ENCODE measurements around the gene TCF25. TPM values are rescaled to one million over a fixed set of nuclear protein-coding genes. Genes with fewer than 3 reads are reported as not detected.
"Not testable (repeated sequence)": the region's sequence is repeated elsewhere in the genome, so short reads cannot be mapped to it uniquely, and the experiment has no call there.

The TCF25 gene
- total RNA-seq, 4 donors from 2014 or later: 68.9 to 110 (median 85.7) TPM

- intact Hi-C loops (cut with DNase I; ENCODE audit: low total_unique reads): no loop called here
- H3K27ac ChIP-seq: no peak overlapping the region
- H3K4me3 ChIP-seq: no peak overlapping the region
- ATAC-seq (no peak), DNase-seq (no peak)
- no peaks in the 10 kb centered on the region for H3K4me1 ChIP-seq
- H3K36me3 ChIP-seq: peaks cover 0 to 5% of the 10 kb centered on the region in 2 donors
- TF ChIP-seq CTCF (IDR thresholded peaks at IDR 0.05 in 4 of 5, conservative IDR thresholded peaks at IDR 0.05 in 1 of 5) (no peak), POLR2A (IDR thresholded peaks at IDR 0.05) (no peak)
- H3K27me3 ChIP-seq: peaks cover 0 to under 1% (median 0%) of the 10 kb centered on the region in 3 donors
- H3K9me3 ChIP-seq: no peaks in the 10 kb centered on the region
- in situ Hi-C loops (cut with MboI; ENCODE audit: low sequenced_read_pairs in 4 of 4): no loop called here
These were observed 38.8 kb downstream of the TCF25 start for GRCh38 chr16:89912143-89912542.

GRCh38 chr16:89912627-89913026 is 39.2 kb downstream of the TCF25 start:
- H3K4me3 ChIP-seq: no peak overlapping the region
- TF ChIP-seq POLR2A (IDR thresholded peaks at IDR 0.05) (no peak), CTCF (IDR thresholded peaks at IDR 0.05 in 4 of 5, conservative IDR thresholded peaks at IDR 0.05 in 1 of 5) (no peak)
- DNase-seq: no peak
- peaks cover 0 to 5% (median 0%) of the 10 kb centered on the region in 3 donors for H3K27me3 ChIP-seq
- H3K36me3 ChIP-seq: peaks cover 0 to 5% of the 10 kb centered on the region in 2 donors
- intact Hi-C loops (cut with DNase I; ENCODE audit: low total_unique reads): no loop called here
- no peaks in the 10 kb centered on the region for H3K9me3 ChIP-seq
- peaks cover 0 to under 1% of the 10 kb centered on the region in 2 donors for H3K4me1 ChIP-seq
- no peak for ATAC-seq
- in situ Hi-C loops (cut with MboI; ENCODE audit: low sequenced_read_pairs in 4 of 4): no loop called here
- no peak overlapping the region for H3K27ac ChIP-seq

- no peak for DNase-seq
- H3K4me1 ChIP-seq: peaks cover 7 to 11% of the 10 kb centered on the region in 2 donors
- TF ChIP-seq CTCF (IDR thresholded peaks at IDR 0.05 in 4 of 5, conservative IDR thresholded peaks at IDR 0.05 in 1 of 5) (no peak), POLR2A (IDR thresholded peaks at IDR 0.05) (no peak)
- H3K9me3 ChIP-seq: no peaks in the 10 kb centered on the region
- no peak for ATAC-seq
- H3K27me3 ChIP-seq: peaks cover 6 to 16% (median 9%) of the 10 kb centered on the region in 3 donors
- in situ Hi-C loops (cut with MboI; ENCODE audit: low sequenced_read_pairs in 4 of 4) (no loop called here), intact Hi-C loops (cut with DNase I; ENCODE audit: low total_unique reads) (no loop called here)
- peaks cover 0 to 4% of the 10 kb centered on the region in 2 donors for H3K36me3 ChIP-seq
- H3K4me3 ChIP-seq: no peak overlapping the region
- H3K27ac ChIP-seq: no peak overlapping the region
These were observed 40.3 kb downstream of the TCF25 start for GRCh38 chr16:89913408-89914387.

- DNase-seq; intact Hi-C loops (cut with DNase I; ENCODE audit: low total_unique reads); H3K4me3 ChIP-seq; H3K9me3 ChIP-seq; H3K36me3 ChIP-seq; ATAC-seq; H3K27ac ChIP-seq; in situ Hi-C loops (cut with MboI; ENCODE audit: low sequenced_read_pairs in 4 of 4): not testable (repeated sequence)
- Histone ChIP-seq H3K27me3 (peaks cover 14 to 26% (median 18%) of the 10 kb centered on the region in 3 donors), H3K4me1 (peaks cover 7 to 12% of the 10 kb centered on the region in 2 donors)
These were observed 41.4 kb downstream of the TCF25 start for GRCh38 chr16:89914642-89915285.

All from gastrocnemius medialis (tissue), 4 donors.